GM10847 (cell line): ENCODE results near the gene PPP1R16B.

Experiments used
- POLR2A ChIP-seq: IDR thresholded peaks from 2 replicates; pipeline ENCODE4 v1.6.1; 2011; ENCODE audit not compliant: insufficient read length; ENCODE audit errors: extremely low read depth

PPP1R16B gene

DNA sequence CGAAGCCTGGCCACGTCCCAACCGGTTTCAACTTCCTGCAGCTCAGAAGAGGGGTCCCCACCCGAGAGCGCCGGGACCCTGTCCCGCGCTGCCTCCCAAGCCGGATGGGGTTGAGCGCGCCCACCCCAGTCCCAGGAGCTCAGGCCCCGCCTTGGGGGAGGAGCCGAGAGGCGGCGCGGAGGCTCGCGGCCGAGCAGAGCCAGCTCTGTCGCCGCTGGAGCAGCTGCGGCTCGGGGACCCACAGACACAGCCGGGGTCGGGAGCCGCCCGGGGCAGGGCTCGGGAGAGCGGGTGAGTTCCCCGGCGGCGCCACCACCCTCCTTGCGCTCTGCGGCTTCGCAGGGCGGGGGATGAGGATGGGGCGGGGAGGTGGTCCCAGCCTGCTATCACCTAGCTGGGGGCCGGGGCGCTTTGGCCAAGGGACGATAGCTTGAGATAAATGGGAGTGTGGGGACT is at the start of gene PPP1R16B:
PPP1R16B (plus strand) TSS at position 196 of the 456 bp plus-strand sequence. CDS start 30,229 bp downstream, outside the sequence.
- peak; percentile 98 for TF ChIP-seq POLR2A

- TF ChIP-seq POLR2A, result no peak
Measured at GRCh38 chr20:38757145-38757775, 48.2 kb upstream of the PPP1R16B start.

- no peak for TF ChIP-seq POLR2A
Measured at GRCh38 chr20:38759106-38759505, 46.4 kb upstream of the PPP1R16B start.

DNA sequence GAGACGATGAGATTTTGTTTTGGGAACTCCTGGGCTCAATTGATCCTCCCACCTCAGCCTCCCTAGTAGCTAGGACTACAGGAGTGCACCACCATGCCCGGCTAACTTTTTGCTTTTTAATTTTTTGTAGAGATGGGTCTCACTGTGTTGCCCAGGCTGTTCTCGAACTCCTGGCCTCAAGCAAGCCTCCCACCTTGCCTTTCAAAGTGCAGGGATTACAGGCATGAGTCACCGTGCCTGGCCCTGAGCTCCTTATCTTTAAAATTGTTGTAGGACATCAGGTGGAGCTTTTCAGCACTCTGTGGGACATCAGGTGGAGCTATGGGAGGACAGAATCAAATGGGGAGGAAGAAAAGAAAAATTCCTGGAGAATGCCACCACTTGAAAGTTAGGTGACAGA is 44.5 kb upstream of the PPP1R16B start:
- TF ChIP-seq POLR2A, result no peak

- no peak for TF ChIP-seq POLR2A
Measured at GRCh38 chr20:38762174-38762573, 43.3 kb upstream of the PPP1R16B start.

DNA sequence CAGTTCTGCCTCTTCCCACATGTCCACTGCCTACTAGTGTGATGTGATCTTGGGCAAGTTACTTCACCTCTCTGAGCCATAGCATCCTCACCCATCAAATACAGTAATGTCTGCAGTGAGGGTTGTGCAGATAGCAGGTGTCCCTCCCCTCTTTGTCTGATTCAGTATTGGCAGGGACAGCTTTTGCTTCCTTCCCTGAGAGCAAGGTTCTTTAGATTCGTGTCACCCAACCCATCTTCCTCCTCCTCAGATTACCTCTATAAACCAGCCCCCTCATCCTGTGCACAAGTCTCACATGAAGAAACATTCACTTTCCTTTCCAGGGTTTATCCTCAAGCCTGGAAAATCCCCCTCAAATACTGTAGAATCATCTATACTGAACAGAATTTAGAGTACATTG is 41.9 kb upstream of the PPP1R16B start:
- no peak for TF ChIP-seq POLR2A

DNA sequence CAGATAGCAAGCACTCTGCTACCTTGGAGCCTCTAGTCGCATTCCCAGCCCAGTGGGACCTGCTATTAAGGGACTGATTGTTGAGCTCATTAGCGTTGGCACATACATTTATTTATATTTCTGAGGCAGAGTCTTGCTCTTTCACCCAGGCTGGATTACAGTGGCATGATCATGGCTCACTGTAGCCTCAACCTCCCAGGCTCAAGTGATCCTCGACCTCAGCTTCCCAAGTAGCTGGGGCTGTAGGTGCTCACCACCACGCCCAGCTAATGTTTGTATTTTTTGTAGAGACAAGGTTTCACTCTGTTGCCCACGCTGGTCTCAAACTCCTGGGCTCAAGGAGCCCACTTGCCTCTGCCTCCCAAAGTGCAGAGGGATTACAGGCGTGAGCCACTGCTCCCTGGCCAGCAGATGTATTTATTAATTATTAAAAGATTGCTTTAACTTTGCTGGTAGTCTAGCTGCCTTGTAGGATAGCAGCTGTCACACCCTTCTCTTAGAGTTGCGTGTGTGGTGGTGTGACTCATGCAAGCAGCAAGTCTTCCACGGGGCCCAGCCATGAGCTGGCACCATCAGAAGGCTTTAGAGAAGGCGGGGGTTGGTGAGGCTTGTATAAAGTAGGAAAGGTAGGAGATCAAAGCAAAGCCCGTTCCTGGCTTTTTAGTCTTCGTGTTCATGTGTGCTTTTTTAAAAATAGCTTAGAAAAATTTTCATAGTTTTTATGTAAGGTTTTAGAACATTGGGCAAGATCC is 40.8 kb upstream of the PPP1R16B start:
- TF ChIP-seq POLR2A, result no peak

- TF ChIP-seq POLR2A, result no peak
Measured at GRCh38 chr20:38766071-38766470, 39.4 kb upstream of the PPP1R16B start.

- no peak for TF ChIP-seq POLR2A
Measured at GRCh38 chr20:38769376-38770295, 35.9 kb upstream of the PPP1R16B start.

- TF ChIP-seq POLR2A, result no peak
Measured at GRCh38 chr20:38770546-38770945, 35.0 kb upstream of the PPP1R16B start.

- TF ChIP-seq POLR2A, result no peak
Measured at GRCh38 chr20:38770970-38771369, 34.5 kb upstream of the PPP1R16B start.

GRCh38 chr20:38771621-38772020 is 33.9 kb upstream of the PPP1R16B start:
- TF ChIP-seq POLR2A, result no peak

DNA sequence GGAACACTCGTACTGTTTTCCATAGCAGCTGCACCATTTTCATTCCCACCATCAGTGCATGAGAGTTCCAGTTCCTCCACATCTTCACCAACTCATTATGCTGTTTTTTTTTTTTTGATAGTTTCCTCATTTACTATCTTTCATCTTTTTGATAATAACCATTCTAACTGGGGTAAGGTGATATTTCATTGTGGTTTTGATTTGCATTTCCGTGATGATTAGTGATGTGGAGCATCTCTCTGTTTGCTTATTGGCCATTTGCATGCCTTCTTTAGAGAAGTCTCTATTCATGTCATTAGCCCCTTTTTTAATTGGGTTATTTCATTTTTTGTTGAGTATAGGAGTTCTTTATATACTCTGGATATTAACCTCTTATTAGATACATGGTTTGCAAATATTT is 31.3 kb upstream of the PPP1R16B start:
- no peak for TF ChIP-seq POLR2A

GRCh38 chr20:38776363-38776762 is 29.1 kb upstream of the PPP1R16B start:
- TF ChIP-seq POLR2A, result no peak
